Astrocyte (in vitro differentiated cells and primary cell): Measurements from ENCODE around the gene PELO.

ENCODE experiments used
- EZH2 ChIP-seq: IDR thresholded peaks from 2 replicates; pipeline ENCODE4 v1.6.1; 2012; ENCODE audit warnings: mild to moderate bottlenecking, low read length, inconsistent platforms; ENCODE audit not compliant: insufficient read depth
- TF ChIP-seq, protein P1 (sequence below): IDR thresholded peaks from 2 replicates; pipeline ENCODE4 v1.5.1; 2011; ENCODE audit warnings: low read depth, mild to moderate bottlenecking, inconsistent platforms, low read length, moderate library complexity; ENCODE audit not compliant: insufficient read depth

DNA sequence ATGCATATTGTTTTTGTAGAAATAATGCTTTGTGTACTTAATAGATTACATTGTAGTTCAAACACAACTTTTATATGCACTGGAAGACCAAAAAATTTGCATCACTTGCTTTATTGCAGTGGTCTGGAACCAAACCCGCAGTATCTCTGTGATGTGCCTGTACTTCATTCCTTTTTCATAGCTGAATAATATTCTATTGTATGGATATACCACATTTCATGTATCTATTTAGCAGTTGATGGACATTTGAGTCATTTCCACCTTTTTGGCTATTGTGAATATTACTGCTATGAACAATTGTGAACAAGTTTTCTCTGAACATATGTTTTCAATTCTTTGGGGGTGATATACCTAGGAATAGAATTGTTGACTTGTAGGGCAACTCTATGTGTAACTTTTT lies 40.1 kb downstream of the PELO start:
- TF ChIP-seq, protein P1, sequence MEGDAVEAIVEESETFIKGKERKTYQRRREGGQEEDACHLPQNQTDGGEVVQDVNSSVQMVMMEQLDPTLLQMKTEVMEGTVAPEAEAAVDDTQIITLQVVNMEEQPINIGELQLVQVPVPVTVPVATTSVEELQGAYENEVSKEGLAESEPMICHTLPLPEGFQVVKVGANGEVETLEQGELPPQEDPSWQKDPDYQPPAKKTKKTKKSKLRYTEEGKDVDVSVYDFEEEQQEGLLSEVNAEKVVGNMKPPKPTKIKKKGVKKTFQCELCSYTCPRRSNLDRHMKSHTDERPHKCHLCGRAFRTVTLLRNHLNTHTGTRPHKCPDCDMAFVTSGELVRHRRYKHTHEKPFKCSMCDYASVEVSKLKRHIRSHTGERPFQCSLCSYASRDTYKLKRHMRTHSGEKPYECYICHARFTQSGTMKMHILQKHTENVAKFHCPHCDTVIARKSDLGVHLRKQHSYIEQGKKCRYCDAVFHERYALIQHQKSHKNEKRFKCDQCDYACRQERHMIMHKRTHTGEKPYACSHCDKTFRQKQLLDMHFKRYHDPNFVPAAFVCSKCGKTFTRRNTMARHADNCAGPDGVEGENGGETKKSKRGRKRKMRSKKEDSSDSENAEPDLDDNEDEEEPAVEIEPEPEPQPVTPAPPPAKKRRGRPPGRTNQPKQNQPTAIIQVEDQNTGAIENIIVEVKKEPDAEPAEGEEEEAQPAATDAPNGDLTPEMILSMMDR: no peak
- no peak for TF ChIP-seq EZH2
